HepG2 (cell line): ENCODE measurements around the gene CEBPZOS. TPM values are rescaled to one million over a fixed set of nuclear protein-coding genes. Genes with fewer than 3 reads are reported as not detected.
A peak's percentile ranks its signal among the peaks of the same experiment; 100 is the strongest.

ENCODE experiments used
- CBFB ChIP-seq: sonication (generic); formaldehyde crosslinking; IDR thresholded peaks from 2 replicates; pipeline ENCODE4 v1.4.0; 2020; ENCODE audit warnings: missing genetic modification reagents
- CEBPZ ChIP-seq: IDR thresholded peaks from 2 replicates; pipeline ENCODE4 v1.6.1; 2012; ENCODE audit warnings: low read length, improper control_type of control experiment
- REST ChIP-seq, 2 experiments: IDR thresholded peaks; 2 replicates each; pipeline ENCODE4 v1.6.1; 2011 to 2012; ENCODE audit warnings: low read length in 2 of 2, borderline replicate concordance in 1 of 2, low read depth in 1 of 2, mild to moderate bottlenecking in 1 of 2, moderate library complexity in 1 of 2
- THRA ChIP-seq: sonication (generic); formaldehyde crosslinking; IDR thresholded peaks from 2 replicates; pipeline ENCODE4 v1.4.0; 2020; ENCODE audit warnings: missing genetic modification reagents, borderline replicate concordance
- YEATS2 ChIP-seq: sonication (generic); formaldehyde crosslinking; IDR thresholded peaks from 2 replicates; pipeline ENCODE4 v1.4.0; 2020; ENCODE audit warnings: missing genetic modification reagents, borderline replicate concordance
- ZIK1 ChIP-seq: sonication (generic); formaldehyde crosslinking; IDR thresholded peaks from 2 replicates; pipeline ENCODE4 v1.5.0; 2020; ENCODE audit warnings: mild to moderate bottlenecking, low read depth, missing genetic modification reagents, borderline replicate concordance
- ZNF260 ChIP-seq: sonication (generic); formaldehyde crosslinking; IDR thresholded peaks from 2 replicates; pipeline ENCODE4 v1.4.0; 2020; ENCODE audit warnings: missing genetic modification reagents, low read depth, mild to moderate bottlenecking, borderline replicate concordance
- ZNF329 ChIP-seq: sonication (generic); formaldehyde crosslinking; IDR thresholded peaks from 2 replicates; pipeline ENCODE4 v1.9.0; 2021; ENCODE audit warnings: low read depth, mild to moderate bottlenecking, missing genetic modification reagents
- ZNF451 ChIP-seq: sonication (generic); formaldehyde crosslinking; IDR thresholded peaks from 2 replicates; pipeline ENCODE4 v1.5.0; 2020; ENCODE audit warnings: mild to moderate bottlenecking, missing genetic modification reagents
- ZNF501 ChIP-seq: sonication (generic); formaldehyde crosslinking; IDR thresholded peaks from 2 replicates; pipeline ENCODE4 v1.5.1; 2020; ENCODE audit warnings: mild to moderate bottlenecking, moderate library complexity, missing genetic modification reagents
- ZSCAN12 ChIP-seq: sonication (generic); formaldehyde crosslinking; IDR thresholded peaks from 2 replicates; pipeline ENCODE4 v1.9.0; 2021; ENCODE audit warnings: mild to moderate bottlenecking, missing genetic modification reagents
- ZSCAN31 ChIP-seq: sonication (generic); formaldehyde crosslinking; IDR thresholded peaks from 2 replicates; pipeline ENCODE4 v1.5.0; 2020; ENCODE audit warnings: low read depth, mild to moderate bottlenecking, missing genetic modification reagents
- polyA plus RNA-seq, 8 experiments: library from polyadenylated mRNA; depleted of rRNA in 3 of 8; stranded (reverse) in 7 of 8; unstranded in 1 of 8; fragments of >200 nt; fragmentation: Illumina TruSeq in 4 of 8; extraction: Trizol in 4 of 8; gene quantifications; 2 replicates each; pipeline versions ENCODE4 v1.2.1 to v1.2.3, GENCODE V29; 2011 to 2016; ENCODE audit warnings: low read depth in 4 of 8, missing spikeins in 1 of 8, mixed read lengths in 1 of 8; ENCODE audit not compliant: insufficient read depth in 1 of 8
- total RNA-seq, 5 experiments: library from RNA; depleted of rRNA; stranded (reverse); fragments of >200 nt; fragmentation: Illumina TruSeq; extraction: Trizol; gene quantifications; 2 replicates each; pipeline ENCODE4 v1.2.3, GENCODE V29; 2016; ENCODE audit warnings: low read depth in 1 of 5
- TF ChIP-seq, protein P1 (sequence below): sonication (generic); formaldehyde crosslinking; IDR thresholded peaks from 2 replicates; pipeline ENCODE4 v1.4.0; 2020; ENCODE audit warnings: missing genetic modification reagents

Gene CEBPZOS
- total and polyA plus RNA-seq, 2 of the 13 experiments (the other 11 are each of a cell fraction or from before 2014, with no cell fraction given): 18.6 to 44.7 TPM

- no peak for TF ChIP-seq REST (IDR thresholded peaks at IDR 0.05; ENCODE audit: borderline replicate concordance in 1 of 2, low read depth in 1 of 2, low read length in 2 of 2)
- no peak for TF ChIP-seq CBFB (CRISPR knock-in tag)
- TF ChIP-seq ZNF501 (CRISPR knock-in tag): no peak
- TF ChIP-seq CEBPZ: no peak
- TF ChIP-seq THRA (CRISPR knock-in tag): peak; percentile 22; the same call in 1 of the 2 replicates
- no peak for TF ChIP-seq ZSCAN31 (CRISPR knock-in tag)
- no peak for TF ChIP-seq ZNF329
- TF ChIP-seq ZSCAN12 (CRISPR knock-in tag): 0 out of 2 replicates have a peak, but pooled peaks have one; percentile 14
- no peak for TF ChIP-seq ZNF260 (CRISPR knock-in tag)
- no peak for TF ChIP-seq YEATS2 (CRISPR knock-in tag)
- TF ChIP-seq, protein P1, sequence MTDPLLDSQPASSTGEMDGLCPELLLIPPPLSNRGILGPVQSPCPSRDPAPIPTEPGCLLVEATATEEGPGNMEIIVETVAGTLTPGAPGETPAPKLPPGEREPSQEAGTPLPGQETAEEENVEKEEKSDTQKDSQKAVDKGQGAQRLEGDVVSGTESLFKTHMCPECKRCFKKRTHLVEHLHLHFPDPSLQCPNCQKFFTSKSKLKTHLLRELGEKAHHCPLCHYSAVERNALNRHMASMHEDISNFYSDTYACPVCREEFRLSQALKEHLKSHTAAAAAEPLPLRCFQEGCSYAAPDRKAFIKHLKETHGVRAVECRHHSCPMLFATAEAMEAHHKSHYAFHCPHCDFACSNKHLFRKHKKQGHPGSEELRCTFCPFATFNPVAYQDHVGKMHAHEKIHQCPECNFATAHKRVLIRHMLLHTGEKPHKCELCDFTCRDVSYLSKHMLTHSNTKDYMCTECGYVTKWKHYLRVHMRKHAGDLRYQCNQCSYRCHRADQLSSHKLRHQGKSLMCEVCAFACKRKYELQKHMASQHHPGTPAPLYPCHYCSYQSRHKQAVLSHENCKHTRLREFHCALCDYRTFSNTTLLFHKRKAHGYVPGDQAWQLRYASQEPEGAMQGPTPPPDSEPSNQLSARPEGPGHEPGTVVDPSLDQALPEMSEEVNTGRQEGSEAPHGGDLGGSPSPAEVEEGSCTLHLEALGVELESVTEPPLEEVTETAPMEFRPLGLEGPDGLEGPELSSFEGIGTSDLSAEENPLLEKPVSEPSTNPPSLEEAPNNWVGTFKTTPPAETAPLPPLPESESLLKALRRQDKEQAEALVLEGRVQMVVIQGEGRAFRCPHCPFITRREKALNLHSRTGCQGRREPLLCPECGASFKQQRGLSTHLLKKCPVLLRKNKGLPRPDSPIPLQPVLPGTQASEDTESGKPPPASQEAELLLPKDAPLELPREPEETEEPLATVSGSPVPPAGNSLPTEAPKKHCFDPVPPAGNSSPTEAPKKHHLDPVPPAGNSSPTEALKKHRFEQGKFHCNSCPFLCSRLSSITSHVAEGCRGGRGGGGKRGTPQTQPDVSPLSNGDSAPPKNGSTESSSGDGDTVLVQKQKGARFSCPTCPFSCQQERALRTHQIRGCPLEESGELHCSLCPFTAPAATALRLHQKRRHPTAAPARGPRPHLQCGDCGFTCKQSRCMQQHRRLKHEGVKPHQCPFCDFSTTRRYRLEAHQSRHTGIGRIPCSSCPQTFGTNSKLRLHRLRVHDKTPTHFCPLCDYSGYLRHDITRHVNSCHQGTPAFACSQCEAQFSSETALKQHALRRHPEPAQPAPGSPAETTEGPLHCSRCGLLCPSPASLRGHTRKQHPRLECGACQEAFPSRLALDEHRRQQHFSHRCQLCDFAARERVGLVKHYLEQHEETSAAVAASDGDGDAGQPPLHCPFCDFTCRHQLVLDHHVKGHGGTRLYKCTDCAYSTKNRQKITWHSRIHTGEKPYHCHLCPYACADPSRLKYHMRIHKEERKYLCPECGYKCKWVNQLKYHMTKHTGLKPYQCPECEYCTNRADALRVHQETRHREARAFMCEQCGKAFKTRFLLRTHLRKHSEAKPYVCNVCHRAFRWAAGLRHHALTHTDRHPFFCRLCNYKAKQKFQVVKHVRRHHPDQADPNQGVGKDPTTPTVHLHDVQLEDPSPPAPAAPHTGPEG: no peak
- no peak for TF ChIP-seq ZNF451
- peak; percentile 47; the same call in 1 of the 2 replicates for TF ChIP-seq ZIK1 (CRISPR knock-in tag)
Observed at GRCh38 chr2:37156071-37156856, 40.0 kb upstream of the CEBPZOS start (continued).
